ENCODE data around the gene RNASET2.
"Not testable (repeated sequence)": the region's sequence is repeated elsewhere in the genome, so short reads cannot be mapped to it uniquely, and the experiment has no call there.

Gene RNASET2

DNA sequence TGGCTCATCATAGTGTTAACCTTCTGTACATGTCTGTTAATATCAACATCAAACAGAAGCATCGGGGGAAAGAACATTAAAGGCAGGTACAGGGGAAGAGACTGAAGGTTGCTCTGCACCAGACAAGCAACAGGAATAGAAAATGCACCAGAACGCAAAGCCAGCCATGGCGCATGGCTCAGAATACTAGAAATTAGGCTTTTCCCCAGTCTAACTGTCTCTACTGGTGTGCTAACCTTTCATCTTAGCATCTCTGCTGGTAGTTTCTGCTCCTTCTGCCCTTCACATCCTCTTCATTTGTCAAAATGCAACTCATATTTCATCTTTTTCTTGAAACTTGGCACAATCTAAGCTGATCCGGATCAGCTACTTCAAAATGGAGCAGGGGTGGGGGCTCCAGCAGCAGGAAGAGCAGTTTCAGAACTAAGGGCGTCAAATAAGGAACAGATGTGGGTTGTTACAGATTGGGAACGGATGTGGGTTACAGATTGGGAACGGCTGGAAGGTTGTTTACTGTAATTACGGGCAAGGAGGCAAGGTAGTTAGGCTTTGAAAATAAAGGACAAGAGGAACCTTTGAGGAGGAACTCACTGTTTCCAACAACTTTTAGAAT, 13.1 kb upstream of the RNASET2 start:
- DNase-seq (ENCODE audit: low spot score) = no peak

DNA sequence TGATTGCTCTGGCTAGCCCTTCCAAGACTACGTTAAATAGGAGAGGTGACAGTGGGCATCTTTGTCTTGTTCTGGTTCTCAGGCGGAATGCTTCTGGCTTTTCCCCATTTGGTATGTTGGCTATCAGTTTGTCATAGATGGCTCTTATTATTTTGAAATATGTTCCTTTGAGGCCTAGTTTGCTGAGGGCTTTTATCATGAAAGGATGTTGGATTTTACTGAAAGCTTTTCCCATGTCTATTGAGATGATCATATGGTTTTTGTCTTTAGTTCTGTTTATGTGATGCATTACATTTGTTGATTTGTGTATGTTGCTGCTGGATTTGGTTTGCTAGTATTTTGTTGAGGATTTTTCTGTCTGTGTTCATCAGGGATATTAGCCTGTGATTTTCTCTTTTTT, 9.9 kb upstream of the RNASET2 start:
- no peak for DNase-seq (ENCODE audit: low spot score)

DNA sequence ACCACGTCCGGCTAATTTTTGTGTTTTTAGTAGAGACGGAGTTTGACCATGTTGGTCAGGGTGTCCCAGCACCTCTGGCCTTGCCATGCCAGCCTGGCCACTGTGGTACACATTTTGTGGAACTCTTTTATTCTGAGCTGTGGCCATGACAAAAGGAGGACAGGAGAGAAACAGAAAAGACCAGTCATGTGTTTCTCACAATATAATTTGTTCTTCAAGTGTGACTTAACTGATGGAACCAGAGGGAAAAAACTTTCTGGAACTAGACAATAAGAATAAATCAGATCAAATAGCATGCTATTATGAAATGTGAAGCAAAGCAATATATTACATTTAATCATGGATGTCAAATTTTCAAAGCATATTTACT, 4.2 kb upstream of the RNASET2 start:
- no peak for DNase-seq (ENCODE audit: low spot score)

DNA sequence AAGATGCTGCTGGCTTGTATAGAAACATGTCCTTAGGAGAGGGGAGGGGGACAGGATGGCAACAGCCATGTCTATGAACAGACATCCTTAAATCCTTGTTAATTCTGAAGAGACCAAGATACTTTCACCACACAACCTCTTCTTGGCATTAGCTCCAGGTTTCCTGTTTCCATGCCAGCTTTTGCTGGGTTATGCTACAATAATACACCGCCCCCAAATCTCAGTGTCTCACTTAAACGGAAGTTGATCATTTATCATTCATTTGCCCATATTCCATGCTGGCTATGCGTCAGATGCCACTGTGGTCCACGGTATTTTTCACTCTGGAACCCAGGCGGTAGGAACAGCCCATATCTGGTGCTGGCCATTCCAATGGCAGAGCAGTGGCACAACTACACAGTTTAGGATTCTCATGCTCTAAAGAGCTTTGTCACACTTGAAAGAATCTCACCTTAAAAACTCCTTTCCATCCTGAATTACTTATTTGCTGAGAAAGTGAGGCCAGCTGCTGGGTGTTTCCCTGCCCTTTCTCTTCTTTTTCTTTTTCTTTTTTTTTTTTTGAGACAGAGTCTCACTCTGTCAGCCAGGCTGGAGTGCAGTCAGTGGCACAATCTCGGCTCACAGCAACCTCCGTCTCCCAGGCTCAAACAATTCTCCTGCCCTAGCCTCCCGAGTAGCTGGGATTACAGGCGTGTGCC, 3.7 kb upstream of the RNASET2 start:
- no peak for DNase-seq (ENCODE audit: low spot score)

DNA sequence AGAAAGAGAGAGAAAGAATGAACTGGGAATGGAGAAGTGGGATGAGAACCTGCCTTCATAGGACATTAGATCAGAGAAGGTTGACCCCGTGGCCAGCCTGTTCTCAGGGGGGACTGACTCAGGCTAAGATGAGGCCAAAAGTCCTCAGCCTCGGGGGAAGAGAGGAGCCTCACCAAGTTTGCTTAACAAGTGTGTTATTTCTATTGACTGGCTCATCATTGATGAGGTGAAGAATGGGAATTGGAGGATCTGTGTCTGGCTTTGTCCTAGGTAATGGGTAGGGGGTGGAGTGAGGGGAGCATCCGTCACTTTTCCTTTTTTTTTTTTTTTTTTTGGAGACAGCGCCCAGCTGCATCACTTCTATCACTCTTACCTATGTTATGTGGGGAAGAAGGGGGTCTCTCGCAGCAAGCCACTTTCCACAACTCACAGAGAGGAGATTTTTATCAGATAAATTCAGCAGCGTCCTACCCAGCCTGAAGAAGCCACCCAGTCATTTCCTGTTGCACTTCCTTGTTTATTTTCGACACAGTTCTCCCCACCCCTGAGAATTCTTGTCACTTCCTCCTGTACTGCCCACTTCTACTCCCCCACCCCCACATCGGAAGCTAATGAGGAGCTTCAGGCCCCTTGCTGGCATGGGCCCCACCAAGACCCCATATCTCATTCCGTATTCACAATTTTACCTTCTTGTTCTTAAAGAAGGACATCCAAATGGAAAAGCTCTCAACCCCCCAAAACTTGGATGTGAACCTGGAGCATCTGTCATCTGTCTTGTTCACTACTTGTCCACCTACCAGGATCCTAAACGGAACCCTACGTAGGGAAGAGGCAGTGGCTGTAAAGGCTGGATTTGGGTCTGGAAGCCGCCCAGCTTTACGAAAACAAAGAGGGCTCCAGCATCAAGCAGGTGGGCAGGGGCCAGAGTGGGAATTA, 2.8 kb upstream of the RNASET2 start:
- no peak for DNase-seq (ENCODE audit: low spot score)

DNA sequence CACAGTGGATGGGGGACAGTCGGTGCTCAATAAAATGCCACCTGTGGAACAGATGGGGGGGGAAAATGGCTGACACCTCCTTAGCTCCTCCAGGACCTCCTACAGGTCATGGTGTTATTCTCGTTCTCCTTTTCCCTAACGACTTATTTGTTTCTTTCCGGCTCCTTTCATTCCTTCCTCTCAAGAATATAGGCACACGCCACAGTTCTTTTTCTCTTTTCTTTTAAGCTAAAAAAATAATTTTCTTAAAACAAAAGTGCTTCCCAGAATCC, 1.4 kb upstream of the RNASET2 start:
- DNase-seq (ENCODE audit: low spot score) = no peak

DNA sequence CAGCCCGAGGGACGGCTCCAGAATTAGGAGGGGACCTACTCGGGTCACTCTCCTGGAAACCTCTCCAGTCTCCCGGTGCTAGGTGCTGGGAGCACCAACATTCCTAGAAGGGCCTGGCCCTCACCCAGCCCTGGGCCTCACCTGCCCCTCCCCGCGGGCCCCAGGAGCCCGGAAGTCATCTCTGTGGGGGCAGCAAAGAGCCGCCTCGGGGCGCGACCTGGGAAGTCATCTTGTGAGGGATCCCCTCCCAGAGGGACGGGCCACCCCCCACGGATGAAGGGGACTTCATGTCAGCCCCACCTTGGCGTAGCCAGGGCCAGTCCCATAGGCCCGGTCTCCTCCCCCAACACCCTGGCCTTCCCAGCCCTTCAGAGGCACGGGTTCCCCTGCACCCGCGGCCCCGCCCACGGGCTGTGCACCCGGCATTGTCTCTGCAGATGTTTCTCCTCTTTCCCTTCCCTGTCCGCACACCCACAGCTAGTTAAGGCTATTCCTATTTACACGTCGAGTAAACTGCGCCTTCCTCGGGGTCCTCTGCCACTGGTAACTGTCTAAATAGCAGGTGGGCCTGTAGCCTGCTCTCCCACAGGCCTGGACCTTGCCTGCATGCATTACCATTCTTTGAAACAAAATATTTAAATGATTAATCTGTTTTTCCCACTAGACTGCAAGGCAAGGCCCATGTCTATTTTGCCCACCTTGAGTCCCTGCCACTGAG, 896 bp upstream of the RNASET2 start:
- no peak for DNase-seq (ENCODE audit: low spot score)

- DNase-seq (ENCODE audit: low spot score) = no peak
These were observed 396 bp downstream of the RNASET2 start for GRCh38 chr6:166955865-166956443.

GRCh38 chr6:166955121-166955864, 1.1 kb downstream of the RNASET2 start:
- no peak for DNase-seq (ENCODE audit: low spot score)

- DNase-seq (ENCODE audit: low spot score) = no peak
These were observed 2.1 kb downstream of the RNASET2 start for GRCh38 chr6:166954118-166954713.

DNA sequence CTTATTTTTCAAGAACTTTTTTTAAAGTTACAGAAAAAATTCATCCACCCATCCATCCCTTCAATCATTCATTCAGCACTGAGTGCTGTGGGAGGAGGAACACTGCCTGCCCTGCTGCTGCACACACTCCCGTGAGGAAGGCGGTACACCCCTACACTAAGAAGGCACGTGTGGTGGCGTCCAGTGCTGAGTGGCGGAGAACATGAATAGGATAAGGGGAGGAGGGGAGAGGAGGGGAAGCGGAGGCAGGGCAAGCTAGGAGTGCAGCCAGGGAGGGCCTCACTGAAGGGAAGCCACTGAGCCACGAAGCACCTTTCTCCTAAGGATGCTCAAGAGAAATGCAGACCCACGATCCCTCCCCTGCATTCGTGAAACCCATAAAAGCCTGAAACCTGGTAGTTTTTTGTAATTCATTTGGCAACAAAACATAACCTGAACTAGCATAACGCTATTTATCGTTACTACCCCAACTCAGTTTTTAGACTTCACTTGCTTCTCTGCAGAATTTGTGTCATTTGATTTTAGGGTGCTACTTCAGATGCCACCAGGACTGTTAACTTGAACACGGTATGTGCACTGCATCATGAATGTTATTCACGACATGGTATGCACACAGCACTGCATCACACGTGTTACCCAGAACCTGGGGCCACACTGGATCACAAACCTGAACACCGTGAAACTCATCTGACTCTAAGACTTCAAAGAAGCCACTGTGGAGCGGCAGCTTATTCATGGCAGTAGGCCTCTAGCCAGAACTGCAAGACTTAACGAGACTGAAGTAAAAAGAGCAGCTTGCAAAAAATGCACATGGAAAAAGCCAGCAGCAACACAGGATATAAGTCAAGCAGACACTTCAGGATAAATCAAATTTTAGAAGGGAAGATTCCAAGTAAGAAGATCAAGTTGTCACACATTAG, 3.5 kb downstream of the RNASET2 start:
- DNase-seq (ENCODE audit: low spot score) = no peak

- no peak for DNase-seq (ENCODE audit: low spot score)
These were observed 4.2 kb downstream of the RNASET2 start for GRCh38 chr6:166952121-166952520.

GRCh38 chr6:166951670-166952060, 4.7 kb downstream of the RNASET2 start:
- DNase-seq (ENCODE audit: low spot score) = no peak

DNA sequence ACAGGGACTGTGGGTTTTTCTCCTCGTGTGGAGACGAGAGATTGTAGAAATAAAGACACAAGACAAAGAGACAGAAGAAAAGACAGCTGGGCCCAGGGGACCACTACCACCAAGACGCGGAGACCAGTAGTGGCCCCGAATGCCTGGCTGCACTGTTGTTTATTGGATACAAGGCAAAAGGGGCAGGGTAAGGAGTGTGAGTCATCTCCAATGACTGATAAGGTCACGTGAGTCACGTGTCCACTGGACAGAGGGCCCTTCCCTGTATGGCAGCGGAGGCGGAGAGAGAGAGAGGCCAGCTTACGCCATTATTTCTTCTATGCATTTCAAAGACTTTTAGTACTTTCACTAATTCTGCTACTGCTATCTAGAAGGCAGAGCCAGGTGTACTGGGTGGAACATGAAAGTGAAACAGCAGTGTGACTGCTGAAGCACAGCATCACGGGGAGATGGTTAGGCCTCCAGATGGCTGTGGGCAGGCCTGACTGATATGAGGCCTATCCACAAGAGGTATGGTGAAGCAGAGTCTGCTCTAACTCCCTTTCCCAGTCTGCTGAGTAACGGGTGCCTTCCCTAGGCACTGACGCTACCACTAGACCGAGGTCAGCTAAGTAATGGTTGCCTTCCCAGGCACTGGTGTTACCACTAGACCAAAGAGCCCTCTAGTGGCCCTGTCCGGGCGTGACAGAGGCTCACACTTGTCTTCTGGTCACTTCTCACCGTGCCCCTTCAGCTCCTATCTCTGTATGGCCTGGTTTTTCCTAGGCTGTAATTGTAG, 5.3 kb downstream of the RNASET2 start:
- peak; percentile 81 for DNase-seq (ENCODE audit: low spot score)

DNA sequence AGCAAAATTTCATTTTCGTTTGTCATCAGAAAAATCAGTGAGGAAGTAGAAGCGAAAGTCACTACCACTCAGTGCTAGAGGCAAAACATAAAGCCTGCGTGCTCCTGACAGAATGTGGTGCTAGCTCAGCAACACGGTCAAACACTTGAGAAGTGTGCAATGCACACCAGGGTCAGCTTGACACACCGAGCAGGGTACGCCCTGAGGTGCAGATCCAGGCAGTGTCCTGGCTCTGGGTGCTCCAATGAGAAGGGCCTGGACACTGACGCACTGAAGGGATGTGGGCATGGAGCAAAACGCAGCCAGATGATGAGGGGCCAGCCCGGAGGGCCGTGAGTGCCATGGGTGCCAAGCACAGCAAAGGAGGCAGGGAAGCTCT, 5.9 kb downstream of the RNASET2 start:
- DNase-seq (ENCODE audit: low spot score) = no peak

DNA sequence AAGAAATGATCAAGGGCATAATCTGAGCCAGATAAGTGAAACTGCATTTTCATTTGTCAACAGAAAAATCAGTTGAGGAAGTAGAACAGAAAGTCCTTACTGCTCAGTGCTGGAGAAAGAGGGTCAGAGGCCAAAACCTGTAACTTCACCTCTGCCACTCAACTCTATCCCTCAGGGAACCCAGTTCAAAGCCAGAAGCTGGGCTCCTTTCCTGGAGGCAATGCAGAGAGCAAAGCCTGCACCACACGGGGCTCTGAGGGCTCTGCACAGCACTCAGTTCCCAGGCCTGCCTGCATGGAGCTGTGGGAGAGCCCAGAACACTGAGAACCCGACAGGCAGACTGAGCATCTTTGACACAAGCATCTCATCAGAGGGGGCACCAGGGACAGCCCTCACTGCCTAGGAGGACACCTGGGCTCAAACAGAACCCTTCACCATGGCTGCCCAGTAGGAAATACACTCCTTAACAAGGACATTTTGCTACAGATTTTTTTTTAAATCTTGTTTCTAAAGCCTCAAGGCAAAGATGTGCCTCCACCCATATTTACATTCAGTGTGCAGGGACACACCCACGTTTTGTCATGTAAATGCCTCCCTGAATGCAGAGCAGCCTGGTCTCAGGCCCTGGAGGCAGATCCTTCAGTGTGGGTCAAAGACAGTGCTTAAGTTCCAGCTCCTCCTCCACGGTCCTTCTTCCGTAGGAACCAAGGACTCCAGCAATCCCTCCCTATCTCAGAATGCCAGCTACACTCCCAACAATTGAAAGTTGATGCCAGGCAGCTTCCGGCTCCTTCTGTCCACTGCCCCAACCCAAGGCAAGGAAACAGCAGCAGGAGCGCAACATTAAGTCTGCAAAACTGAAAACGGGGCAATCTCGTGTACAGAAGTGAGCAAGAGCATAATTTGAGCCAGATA, 6.6 kb downstream of the RNASET2 start:
- no peak for DNase-seq (ENCODE audit: low spot score)

DNA sequence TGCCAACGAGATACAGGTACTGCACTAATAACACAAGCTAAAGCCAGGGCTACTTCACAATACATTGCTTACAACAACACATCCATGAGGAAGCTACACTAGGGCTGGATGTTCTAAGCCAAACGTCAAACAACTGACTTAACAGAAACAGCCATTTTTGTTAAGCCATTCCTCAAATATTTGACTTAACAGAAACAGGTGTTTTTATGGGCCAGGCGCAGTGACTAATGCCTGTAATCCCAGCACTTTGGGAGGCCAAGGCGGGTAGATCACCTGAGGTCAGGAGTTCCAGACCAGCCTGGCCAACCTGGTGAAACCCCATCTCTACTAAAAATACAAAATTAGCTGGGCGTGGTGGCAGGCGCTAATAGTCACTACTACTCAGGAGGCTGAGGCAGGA, 7.6 kb downstream of the RNASET2 start:
- not testable (repeated sequence) for DNase-seq (ENCODE audit: low spot score)

GRCh38 chr6:166947251-166947650, 9.1 kb downstream of the RNASET2 start:
- DNase-seq (ENCODE audit: low spot score) = no peak
